Measurements from ENCODE around the gene LAMA3. TPM values are rescaled to one million over a fixed set of nuclear protein-coding genes. Genes with fewer than 3 reads are reported as not detected.

Gene LAMA3
- total and polyA plus RNA-seq, 4 donors: 0.26 to 3.9 (median 0.37) TPM

DNA sequence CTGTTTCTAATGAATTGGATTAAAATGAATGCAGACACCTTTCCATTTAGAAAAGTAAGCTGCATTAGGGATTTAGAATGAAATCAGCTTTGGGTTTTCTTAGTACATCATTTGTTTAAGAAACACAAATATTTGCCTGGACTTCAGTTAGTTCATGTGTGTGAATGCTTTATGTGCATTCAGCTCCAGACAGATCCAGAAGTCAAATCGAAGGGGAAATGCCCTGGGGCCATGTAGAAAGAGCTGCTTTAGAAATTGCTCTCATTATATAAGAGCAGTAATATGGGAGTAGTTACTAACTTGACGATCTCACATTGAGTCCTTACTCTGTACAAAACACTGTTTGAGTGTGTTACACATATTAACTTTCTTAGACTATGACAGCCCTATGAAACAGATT, 237.3 kb downstream of the LAMA3 start:
- WGBS: 31% methylated on average over 2 of the region's 2 CpGs
- H3K9ac ChIP-seq (ENCODE audit: low read depth in 1 of 2, low read length in 2 of 2): no peak overlapping the region
- no peak overlapping the region for H3K4me3 ChIP-seq (ENCODE audit: low read depth in 1 of 3, low read length in 3 of 3)
- H3K36me3 ChIP-seq (ENCODE audit: control insufficient read depth in 4 of 4, insufficient read depth in 3 of 4, low read depth in 1 of 4, low read length in 3 of 4): no peaks in the 10 kb centered on the region
- no peaks in the 10 kb centered on the region for H3K9me3 ChIP-seq (ENCODE audit: control insufficient read depth in 4 of 4, low read length in 3 of 4)
- H3K4me1 ChIP-seq (ENCODE audit: control insufficient read depth in 4 of 4, insufficient read depth in 4 of 4, low read length in 3 of 4): peaks cover 0 to 5% (median 2%) of the 10 kb centered on the region in 4 donors
- TF ChIP-seq TAF1 (conservative IDR thresholded peaks at IDR 0.05) (no peak), RAD21 (IDR thresholded peaks at IDR 0.05) (no peak), FOXA2 (IDR thresholded peaks at IDR 0.05) (no peak), NR2F2 (IDR thresholded peaks at IDR 0.05) (no peak), JUND (IDR thresholded peaks at IDR 0.05) (no peak), GABPA (IDR thresholded peaks at IDR 0.05 in 1 of 2, conservative IDR thresholded peaks at IDR 0.05 in 1 of 2) (no peak), FOXA1 (IDR thresholded peaks at IDR 0.05) (no peak), HNF4G (IDR thresholded peaks at IDR 0.05) (no peak), YY1 (IDR thresholded peaks at IDR 0.05) (no peak), HNF4A (conservative IDR thresholded peaks at IDR 0.05) (no peak)
- TF ChIP-seq, protein P1, sequence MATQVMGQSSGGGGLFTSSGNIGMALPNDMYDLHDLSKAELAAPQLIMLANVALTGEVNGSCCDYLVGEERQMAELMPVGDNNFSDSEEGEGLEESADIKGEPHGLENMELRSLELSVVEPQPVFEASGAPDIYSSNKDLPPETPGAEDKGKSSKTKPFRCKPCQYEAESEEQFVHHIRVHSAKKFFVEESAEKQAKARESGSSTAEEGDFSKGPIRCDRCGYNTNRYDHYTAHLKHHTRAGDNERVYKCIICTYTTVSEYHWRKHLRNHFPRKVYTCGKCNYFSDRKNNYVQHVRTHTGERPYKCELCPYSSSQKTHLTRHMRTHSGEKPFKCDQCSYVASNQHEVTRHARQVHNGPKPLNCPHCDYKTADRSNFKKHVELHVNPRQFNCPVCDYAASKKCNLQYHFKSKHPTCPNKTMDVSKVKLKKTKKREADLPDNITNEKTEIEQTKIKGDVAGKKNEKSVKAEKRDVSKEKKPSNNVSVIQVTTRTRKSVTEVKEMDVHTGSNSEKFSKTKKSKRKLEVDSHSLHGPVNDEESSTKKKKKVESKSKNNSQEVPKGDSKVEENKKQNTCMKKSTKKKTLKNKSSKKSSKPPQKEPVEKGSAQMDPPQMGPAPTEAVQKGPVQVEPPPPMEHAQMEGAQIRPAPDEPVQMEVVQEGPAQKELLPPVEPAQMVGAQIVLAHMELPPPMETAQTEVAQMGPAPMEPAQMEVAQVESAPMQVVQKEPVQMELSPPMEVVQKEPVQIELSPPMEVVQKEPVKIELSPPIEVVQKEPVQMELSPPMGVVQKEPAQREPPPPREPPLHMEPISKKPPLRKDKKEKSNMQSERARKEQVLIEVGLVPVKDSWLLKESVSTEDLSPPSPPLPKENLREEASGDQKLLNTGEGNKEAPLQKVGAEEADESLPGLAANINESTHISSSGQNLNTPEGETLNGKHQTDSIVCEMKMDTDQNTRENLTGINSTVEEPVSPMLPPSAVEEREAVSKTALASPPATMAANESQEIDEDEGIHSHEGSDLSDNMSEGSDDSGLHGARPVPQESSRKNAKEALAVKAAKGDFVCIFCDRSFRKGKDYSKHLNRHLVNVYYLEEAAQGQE (IDR thresholded peaks at IDR 0.05): no peak
- TF ChIP-seq, protein P2, sequence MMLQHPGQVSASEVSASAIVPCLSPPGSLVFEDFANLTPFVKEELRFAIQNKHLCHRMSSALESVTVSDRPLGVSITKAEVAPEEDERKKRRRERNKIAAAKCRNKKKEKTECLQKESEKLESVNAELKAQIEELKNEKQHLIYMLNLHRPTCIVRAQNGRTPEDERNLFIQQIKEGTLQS (IDR thresholded peaks at IDR 0.05): no peak
- TF ChIP-seq, protein P3, sequence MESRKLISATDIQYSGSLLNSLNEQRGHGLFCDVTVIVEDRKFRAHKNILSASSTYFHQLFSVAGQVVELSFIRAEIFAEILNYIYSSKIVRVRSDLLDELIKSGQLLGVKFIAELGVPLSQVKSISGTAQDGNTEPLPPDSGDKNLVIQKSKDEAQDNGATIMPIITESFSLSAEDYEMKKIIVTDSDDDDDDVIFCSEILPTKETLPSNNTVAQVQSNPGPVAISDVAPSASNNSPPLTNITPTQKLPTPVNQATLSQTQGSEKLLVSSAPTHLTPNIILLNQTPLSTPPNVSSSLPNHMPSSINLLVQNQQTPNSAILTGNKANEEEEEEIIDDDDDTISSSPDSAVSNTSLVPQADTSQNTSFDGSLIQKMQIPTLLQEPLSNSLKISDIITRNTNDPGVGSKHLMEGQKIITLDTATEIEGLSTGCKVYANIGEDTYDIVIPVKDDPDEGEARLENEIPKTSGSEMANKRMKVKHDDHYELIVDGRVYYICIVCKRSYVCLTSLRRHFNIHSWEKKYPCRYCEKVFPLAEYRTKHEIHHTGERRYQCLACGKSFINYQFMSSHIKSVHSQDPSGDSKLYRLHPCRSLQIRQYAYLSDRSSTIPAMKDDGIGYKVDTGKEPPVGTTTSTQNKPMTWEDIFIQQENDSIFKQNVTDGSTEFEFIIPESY (IDR thresholded peaks at IDR 0.05): no peak
- TF ChIP-seq, protein P4, sequence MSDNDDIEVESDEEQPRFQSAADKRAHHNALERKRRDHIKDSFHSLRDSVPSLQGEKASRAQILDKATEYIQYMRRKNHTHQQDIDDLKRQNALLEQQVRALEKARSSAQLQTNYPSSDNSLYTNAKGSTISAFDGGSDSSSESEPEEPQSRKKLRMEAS (IDR thresholded peaks at IDR 0.05): no peak
- DNase-seq (ENCODE audit: low spot score): no peak
- no peaks in the 10 kb centered on the region for H3K27me3 ChIP-seq (ENCODE audit: control insufficient read depth in 4 of 4, insufficient read depth in 4 of 4, low read length in 3 of 4)
- H3K27ac ChIP-seq (ENCODE audit: low read depth in 1 of 2, low read length in 2 of 2): no peak overlapping the region

DNA sequence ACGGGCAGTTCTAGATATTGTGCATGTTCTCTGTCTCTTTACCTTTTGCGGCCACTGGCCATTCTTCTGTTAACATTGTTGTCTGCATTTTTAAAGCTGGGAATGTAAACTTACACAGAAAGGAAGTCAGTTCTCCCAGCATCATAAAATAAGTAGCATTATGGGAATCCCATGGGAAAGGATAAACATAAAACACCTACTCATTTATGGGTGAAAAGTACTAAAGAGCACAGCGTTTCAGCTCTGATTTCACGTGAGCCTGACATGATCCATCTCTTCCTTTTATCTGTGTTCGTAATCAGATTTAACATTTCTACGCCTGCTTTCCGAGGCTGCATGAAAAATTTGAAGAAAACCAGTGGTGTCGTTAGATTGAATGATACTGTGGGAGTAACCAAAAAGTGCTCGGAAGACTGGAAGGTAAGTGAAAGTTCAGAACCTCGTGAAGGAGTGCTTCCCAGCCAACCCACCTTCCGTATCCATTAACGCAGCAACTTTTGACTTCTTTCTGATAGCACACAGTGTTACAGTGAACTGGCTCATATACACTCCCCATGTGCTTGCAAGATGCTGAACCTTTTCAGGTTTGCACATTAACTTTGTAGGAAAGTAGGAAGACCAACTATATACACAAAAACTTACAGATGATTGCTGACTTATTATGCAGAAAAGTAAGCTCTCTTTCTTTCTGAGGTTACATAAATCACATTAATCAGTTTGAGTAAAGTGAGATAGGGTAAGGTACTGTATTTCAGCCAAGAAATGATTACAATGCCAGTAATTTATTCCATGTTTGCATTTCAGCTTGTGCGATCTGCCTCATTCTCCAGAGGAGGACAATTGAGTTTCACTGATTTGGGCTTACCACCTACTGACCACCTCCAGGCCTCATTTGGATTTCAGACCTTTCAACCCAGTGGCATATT, 238.8 kb downstream of the LAMA3 start:
- H3K36me3 ChIP-seq (ENCODE audit: control insufficient read depth in 4 of 4, insufficient read depth in 3 of 4, low read depth in 1 of 4, low read length in 3 of 4): no peaks in the 10 kb centered on the region
- no peaks in the 10 kb centered on the region for H3K9me3 ChIP-seq (ENCODE audit: control insufficient read depth in 4 of 4, low read length in 3 of 4)
- 89% methylated on average over 13 of the region's 13 CpGs for WGBS
- DNase-seq (ENCODE audit: low spot score): no peak
- no peaks in the 10 kb centered on the region for H3K27me3 ChIP-seq (ENCODE audit: control insufficient read depth in 4 of 4, insufficient read depth in 4 of 4, low read length in 3 of 4)
- H3K4me3 ChIP-seq (ENCODE audit: low read depth in 1 of 3, low read length in 3 of 3): no peak overlapping the region
- peaks cover 0 to 5% (median 2%) of the 10 kb centered on the region in 4 donors for H3K4me1 ChIP-seq (ENCODE audit: control insufficient read depth in 4 of 4, insufficient read depth in 4 of 4, low read length in 3 of 4)
- no peak overlapping the region for H3K9ac ChIP-seq (ENCODE audit: low read depth in 1 of 2, low read length in 2 of 2)
- no peak overlapping the region for H3K27ac ChIP-seq (ENCODE audit: low read depth in 1 of 2, low read length in 2 of 2)
- TF ChIP-seq HNF4A (conservative IDR thresholded peaks at IDR 0.05) (no peak), RAD21 (IDR thresholded peaks at IDR 0.05) (no peak), JUND (IDR thresholded peaks at IDR 0.05) (no peak), RXRA (IDR thresholded peaks at IDR 0.05) (no peak), SP1 (IDR thresholded peaks at IDR 0.05) (no peak), EGR1 (IDR thresholded peaks at IDR 0.05; ENCODE audit: low read depth in 2 of 2) (no peak), GABPA (IDR thresholded peaks at IDR 0.05 in 1 of 2, conservative IDR thresholded peaks at IDR 0.05 in 1 of 2) (no peak), YY1 (IDR thresholded peaks at IDR 0.05) (no peak), HNF4G (IDR thresholded peaks at IDR 0.05) (no peak), FOXA2 (IDR thresholded peaks at IDR 0.05) (no peak)
- TF ChIP-seq, protein P2 (IDR thresholded peaks at IDR 0.05): no peak
- TF ChIP-seq, protein P5, sequence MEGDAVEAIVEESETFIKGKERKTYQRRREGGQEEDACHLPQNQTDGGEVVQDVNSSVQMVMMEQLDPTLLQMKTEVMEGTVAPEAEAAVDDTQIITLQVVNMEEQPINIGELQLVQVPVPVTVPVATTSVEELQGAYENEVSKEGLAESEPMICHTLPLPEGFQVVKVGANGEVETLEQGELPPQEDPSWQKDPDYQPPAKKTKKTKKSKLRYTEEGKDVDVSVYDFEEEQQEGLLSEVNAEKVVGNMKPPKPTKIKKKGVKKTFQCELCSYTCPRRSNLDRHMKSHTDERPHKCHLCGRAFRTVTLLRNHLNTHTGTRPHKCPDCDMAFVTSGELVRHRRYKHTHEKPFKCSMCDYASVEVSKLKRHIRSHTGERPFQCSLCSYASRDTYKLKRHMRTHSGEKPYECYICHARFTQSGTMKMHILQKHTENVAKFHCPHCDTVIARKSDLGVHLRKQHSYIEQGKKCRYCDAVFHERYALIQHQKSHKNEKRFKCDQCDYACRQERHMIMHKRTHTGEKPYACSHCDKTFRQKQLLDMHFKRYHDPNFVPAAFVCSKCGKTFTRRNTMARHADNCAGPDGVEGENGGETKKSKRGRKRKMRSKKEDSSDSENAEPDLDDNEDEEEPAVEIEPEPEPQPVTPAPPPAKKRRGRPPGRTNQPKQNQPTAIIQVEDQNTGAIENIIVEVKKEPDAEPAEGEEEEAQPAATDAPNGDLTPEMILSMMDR (IDR thresholded peaks at IDR 0.05; ENCODE audit: low read depth, low read length, missing input control): no peak
- TF ChIP-seq, protein P1 (IDR thresholded peaks at IDR 0.05): no peak
- TF ChIP-seq, protein P4 (IDR thresholded peaks at IDR 0.05): no peak
